Pulmonary artery endothelial cell (primary cell): ENCODE results near the gene CLK1. TPM values are rescaled to one million over a fixed set of nuclear protein-coding genes. Genes with fewer than 3 reads are reported as not detected.
"Not testable (repeated sequence)": the region's sequence is repeated elsewhere in the genome, so short reads cannot be mapped to it uniquely, and the experiment has no call there.

Experiments
- DNase-seq: peaks from one replicate; pipeline ENCODE4 v3.0.0-alpha.2; 2011; ENCODE audit warnings: low read depth, low spot score
- total RNA-seq: library from RNA; depleted of rRNA; stranded (reverse); fragments of >200 nt; gene quantifications from 2 replicates; pipeline ENCODE4 v1.2.3, GENCODE V29; 2014

CLK1 gene
- 79.0 and 94.0 TPM in 2 replicates for total RNA-seq

DNA sequence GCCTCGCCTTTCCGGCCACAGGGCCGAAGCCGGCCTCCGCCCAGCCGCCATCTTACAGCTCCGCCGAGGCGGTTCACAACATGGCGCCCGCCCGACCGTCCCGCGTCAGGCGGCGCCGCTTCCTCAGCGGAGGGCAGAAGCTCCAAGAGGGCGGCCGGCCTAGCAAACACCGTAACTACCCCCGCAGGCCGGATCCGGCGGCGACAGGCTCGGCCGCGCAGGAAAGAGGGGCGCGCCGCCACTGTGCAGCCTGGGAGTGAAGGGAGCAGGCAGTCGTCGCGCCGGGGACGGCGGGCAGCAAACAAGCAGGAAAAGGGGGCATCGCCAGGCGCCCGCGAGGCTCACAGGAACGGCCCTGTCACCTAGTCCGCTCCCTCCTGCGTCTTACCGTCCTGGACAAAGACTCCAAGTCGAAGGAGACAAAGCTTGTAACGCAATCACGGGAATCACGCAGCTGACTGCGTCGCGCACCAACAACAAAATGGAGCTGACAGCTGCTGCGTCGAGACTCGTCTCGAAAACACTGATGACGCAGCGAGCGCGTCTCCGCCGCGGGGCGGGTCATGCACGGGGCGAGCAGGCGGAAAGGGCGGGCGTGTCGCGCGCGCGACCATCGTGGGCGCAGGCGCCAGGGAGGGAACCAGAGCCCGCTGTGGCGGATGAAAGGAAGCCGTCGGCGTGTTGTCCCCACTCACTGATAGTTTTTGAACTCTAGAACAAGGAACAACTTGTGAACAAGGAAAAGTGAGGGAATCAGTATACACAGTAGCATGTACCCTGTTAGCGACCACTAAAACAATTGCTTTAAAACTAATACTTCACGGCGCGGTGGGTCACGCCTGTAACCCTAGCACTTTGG is at the start of gene CLK1:
Gene CLK1 (minus strand): TSS at position 483 of the 859 bp plus-strand sequence. CDS start 2,796 bp downstream, outside the sequence.
- DNase-seq: peak; percentile 80

DNA sequence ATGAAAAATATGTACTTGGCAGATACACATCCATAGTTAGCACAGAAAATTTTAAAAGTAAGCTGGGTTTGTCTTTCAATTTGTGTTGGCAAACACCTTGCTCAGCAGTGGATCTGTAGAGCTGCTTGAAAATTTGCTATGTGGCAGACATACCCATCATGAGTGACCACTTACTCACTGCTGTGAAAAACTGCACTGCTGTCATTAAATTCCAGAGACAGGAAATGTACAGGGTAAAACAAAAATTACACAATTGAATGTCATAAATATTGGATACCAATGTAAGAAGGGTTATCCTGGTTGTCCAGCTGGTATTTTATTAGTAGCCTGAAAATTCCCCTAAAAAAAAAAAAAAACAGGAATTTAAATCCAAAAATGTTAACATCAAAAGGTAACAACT is 49.2 kb upstream of the CLK1 start:
- DNase-seq: no peak

DNA sequence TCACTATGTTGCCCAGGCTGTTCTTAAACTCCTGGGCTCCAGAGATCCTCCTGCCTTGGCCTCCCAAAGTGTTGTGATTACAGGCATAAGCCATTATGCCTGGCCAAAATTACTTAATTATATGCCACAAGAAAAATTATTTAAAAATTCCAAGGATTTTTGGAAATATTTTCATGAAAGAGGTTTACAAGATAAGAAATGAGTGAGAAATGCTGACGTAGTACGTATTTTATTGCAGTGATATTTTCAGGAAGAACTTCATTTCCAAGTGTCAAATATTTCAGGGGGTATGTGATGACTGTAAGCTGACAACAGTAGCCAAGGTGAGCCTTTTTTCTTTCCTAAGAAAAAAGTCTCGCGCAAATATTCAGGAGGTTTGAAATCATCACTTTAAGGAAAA is 45.5 kb upstream of the CLK1 start:
- no peak for DNase-seq

DNA sequence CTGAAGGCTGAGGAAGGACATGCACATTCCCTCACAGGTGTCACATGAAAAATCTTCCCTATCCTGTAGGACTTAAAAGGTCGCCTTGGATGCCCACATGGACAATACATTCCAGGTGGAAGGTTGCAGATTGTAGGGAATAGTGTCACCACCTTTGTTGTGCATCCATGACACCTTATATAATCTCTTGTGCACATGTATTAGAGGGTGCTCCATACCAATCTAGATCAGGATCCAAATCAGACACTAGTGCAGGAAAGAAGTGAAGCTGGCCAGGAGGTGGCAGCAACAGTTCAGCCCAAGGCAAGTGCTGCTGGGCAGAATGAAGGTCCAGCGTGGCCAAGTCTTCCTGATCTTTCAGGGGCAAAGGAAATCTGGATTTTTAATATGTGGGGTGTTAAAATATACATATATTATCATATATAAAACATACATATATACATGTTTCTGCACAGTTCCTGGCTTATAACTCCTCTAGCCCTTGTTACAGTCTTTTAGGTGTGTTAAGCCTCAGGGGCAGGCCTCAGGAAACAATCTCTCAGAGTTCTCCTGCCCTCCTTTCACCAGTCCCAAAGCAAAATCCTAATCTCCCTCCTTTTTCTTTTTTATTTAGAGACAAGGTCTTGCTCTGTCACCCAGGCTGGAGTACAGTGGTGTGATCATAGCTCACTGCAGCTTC is 41.3 kb upstream of the CLK1 start:
- DNase-seq: peak; percentile 27

DNA sequence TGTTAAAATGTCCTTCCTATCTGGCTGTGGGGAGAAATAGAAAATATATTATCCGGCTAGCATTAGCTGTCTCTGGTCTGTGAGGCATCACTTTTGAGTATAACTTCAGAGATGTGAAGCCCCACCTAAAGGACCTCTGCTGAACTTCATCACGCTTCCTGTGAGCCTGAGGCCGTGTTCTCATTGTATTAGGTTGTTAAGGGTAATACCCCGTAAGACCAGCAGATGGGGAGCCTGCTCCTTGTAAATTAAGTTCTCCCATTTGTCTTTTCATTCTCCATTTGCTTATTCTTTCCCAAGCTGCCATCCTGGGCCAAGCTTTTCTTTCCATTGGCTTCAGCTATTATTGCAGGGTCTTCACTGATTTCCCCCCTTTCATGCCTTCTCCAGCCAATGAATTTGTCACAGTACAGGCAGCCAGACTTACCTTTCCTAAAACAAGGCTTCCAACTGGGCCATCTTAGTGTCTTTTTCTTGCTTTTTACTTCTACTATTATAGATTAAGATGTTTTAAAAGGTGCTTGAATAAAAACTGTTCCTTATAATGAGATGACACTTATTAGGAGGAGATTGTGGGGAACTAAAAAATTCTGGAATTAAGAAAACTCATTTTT is 37.1 kb upstream of the CLK1 start:
- DNase-seq: peak; percentile 84

DNA sequence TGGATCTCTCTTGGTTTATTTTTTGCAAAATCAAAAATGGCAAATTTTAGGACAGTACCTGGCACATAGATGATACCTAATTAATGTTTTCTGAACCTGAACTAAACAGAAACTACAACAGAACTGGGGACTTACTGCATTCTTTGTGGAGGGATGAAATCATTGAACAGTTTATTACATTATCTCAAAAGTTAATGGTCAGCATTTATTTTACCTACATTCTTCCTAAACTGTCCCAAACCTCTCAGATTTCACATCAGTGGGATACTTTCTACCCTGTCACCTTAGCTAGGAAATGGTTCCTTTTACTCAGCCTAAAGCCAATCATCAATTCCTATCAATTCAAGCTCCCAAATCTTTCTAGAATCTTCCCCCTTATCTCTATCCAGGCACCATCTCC is 35.0 kb upstream of the CLK1 start:
- no peak for DNase-seq

DNA sequence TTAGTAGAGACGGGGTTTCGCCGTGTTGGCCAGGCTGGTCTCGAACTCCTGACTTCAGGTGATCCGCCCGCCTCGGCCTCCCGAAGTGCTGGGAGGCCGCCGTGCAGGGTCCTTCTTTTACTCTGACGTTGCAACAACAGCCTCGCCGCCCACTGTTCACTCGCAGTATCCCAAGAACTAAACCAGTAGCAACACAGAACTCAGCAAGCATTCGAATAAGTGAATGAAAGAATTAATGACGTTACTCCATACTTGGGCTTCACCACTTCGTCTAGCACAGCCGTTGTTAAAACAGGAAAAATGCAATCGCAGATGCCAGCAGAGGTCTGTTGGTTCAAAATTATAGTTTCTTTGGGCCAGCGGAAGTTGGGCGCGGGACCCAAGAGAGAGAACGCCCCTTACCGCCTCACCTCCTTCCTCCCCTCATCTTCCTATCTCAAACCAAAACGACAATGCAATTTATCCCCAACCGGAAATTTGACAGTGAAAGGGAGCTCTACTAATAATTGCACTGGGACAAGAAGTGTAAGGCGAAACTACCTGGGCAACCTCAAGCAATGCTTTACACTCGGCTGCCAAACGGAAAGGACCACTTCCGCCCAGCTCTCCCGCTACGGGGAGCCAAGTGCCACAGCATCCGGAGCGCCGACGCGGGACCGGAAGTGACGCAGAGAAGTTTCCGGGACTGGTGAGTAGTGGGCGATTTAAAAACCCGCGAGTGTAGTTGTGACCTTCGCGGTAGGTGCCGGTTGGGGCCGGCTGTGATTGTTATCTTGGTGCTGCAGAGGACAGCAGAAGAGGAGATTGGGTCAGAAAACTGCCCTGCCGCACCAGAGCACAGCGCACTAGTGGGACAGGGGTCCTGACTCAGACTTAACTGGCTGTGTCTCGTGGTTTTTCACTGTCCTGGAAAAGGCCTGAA is 24.5 kb upstream of the CLK1 start, which contains the start of the genes NIF3L1 and PPIL3:
Gene NIF3L1 (plus strand): TSS at position 668 of the 922 bp plus-strand sequence. CDS start 2,573 bp downstream, outside the sequence.
Gene PPIL3 (minus strand): TSS at position 374 of the 922 bp plus-strand sequence. CDS start 1,462 bp downstream, outside the sequence.
- DNase-seq: peak; percentile 91

DNA sequence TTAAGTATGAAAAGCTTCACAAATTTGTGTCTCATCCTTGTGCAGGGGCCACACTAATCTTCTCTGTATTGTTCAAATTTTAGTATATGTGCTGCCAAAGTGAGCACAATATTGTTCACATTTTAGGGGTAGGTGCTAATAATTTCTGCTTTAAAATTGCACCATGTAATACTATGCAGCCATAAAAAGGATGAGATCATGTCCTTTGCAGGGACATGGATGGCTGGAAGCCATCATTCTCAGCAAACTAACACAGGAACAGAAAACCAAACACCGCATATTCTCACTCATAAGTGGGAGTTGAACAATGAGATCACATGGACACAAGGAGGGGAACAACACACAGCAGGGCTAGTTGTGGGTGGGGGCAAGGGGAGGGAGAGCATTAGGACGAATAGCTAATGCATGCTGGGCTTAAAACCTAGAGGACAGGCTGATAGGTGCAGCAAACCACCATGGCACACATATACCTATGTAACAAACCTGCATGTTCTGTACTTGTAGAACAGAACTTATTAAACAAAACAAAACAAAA is 17.3 kb upstream of the CLK1 start:
- DNase-seq: not testable (repeated sequence)

DNA sequence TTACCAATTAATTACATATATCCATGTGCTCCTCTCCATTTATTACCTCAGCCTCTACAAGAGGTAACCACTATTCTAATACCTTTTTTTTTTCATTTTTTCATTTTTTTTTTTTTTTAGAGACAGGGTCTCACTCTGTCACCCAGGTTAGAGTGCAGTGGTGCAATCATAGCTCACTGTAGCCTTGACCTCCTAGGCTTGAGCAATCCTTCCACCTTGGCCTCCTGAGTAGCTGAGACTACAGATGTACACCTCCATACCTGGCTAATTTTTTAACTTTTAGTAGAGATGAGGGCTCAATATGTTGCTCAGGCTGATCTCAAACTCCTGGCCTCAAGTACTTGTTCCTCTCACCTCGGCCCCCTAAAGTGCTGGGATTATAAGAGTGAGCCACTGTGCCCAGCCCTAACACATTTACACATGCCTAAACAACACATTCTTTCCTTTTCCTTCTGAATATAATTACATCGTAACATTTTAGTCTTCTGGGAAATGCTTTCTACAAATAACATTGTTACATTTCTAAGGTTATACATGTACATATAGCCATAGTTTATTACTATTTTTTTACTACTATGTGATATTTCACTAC is 13.9 kb upstream of the CLK1 start:
- no peak for DNase-seq

DNA sequence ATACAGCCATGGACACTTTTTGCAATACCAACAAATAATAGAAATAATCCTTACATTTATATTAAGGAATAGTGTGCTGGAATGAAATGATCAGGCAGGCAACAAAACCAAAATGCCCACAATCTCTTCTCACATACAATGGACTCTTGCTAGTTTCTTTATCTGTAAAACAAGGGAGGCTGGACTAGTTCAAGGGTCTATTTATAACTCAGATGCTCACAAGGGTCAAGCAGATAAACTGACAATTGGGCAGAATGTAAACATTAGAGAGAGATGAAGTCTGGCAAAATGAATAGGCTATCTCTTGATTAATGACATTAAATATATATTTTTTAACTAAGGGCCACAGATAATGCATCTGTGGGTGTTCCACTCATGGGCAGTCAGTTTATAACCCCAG is 13.0 kb upstream of the CLK1 start:
- DNase-seq: no peak

DNA sequence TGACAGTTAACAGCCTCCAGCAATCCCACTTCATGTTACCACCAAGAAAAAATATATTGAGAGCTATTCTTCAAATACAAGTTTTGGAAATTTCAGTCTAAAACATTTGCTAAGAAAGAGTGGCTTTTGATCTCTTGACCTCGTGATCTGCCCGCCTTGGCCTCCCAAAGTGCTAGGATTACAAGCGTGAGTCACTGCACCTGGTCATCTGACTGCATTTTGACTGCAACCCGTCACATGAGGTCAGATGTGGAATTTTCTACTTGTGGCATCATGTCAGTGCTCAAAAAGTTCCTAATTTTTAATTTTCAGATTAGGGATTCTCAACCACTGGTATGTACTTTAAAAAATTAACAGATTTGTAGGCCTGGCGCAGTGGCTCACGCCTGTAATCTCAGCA is 9.1 kb upstream of the CLK1 start:
- DNase-seq: no peak

DNA sequence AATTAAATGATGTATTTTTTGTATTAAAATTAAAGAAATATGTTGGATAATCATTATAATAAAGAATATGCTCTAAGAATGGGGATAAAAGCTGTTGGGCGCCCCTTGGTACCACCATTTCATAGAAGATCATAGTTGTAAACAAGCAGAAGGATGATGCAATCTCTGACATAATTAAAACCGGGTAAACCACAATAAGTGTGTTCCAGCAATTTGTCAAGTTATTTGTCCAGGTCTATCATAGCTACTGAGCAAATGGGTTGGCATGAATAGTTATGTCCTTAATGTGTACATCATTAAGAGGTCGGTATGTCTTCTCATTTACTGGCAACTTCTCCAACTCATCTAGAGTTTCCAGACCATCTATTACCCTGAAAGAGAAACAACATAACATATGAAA is 6.7 kb upstream of the CLK1 start:
- DNase-seq: no peak

DNA sequence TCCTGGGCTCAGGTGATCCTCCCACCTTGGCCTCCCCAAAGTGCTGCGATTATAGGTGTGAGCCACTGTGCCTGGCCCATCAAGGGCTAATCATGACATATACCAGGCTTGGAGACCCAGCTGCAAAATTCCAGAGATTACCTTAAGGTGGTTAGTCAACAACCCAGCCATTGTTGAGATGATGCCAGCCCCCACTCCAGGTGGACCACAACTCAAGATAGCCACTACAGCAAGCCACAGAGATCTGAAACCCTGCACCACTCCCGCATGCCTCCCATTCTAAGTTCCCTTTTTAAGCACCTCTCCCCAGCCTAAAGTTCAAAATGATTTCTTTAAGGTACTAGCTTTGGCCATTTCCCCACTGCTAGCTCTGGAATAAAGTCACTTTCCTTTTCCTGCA is 4.6 kb upstream of the CLK1 start:
- no peak for DNase-seq

DNA sequence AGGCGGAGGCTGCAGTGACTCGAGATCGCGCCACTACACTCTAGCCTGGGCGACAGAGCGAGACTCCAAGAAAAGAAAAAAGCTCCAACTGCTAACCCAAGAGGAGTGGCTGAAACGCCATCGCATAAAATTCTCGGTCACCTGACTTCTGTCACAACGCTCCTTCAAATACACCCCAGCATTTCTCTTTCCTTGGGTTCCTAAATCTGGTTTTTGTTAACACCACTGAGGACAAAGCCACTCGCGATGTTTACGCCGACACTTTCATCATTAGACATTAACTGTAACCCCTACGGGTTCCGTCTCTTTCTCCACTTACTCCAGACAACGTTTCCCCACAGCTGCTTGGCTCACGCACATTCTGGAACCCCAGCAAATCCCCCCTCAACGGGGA is 679 bp downstream of the CLK1 start:
- DNase-seq: no peak

DNA sequence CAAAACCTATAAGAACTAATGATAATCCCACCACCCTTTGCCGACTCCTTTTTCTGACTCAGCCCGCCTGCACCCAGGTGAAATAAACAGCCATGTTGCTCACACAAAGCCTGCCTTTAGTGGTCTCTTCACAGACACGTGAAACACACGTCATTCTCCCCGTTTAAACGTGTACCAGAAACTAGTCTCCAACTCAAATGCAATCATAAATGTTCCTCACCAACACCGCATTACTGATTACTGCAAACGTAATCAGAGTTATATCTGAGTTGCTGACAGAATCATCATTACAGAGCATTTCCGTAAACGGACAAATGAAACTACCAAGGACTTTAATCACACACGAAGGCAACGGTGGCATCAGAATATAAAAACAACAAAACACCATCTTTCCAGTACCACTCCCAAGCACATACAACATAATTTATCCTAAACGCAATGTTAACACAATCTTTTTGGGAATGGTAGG is 1.9 kb downstream of the CLK1 start:
- DNase-seq: no peak

DNA sequence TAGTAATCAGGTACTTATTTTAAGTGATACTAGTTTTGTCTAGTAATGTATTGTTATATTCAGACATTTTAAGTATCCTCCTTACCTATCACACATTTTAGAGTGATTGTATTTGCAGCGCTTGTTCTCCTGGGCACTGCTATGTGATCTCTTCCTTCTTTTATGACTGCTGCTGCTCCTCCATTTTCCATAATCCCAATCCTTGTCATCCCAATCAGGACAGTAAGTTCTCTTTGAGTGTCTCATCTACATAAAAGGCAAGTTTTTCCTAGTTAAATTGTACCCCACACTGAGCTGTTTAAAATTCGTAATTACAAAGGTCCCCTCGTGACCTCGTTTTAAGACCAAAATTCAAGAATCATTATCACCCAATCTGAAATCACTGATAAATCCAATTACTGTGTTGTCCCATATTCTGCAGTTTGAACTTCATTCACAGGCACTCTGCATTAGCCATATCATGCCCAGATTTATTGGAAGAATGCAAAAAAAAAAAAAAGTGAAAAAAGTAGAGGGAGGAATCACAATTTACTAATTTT is 2.8 kb downstream of the CLK1 start:
- DNase-seq: no peak

DNA sequence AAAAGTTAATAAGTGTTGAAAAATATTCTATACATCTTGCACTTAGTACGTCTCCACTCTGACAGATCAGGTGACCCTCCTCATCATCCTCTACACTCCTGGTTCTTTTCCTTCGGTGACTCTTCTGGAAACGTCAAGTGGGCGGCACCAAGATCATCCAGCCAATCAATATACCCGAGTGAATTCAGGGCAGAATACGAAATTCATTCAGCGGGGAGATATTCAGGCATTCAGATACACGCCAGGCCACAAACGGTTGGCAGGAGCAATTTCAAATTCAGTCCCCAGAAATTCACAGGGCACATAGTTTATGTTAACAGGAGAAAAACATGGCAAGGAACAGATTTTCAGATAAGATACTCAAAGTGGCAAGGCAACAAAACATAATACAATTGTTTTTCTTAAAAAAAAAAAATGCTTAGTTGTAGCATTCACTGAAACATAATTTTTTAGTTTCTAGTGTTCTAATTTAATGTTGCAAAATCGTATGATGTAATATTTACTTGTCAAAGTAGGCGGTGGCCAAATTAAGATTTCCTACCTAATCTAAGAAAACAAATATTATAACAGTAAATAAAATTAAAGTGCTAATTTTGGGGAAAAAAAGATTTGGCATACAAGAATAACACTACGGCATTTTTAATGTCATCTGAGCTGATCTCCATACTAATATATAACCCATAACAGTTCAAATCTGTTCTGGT is 4.2 kb downstream of the CLK1 start:
- DNase-seq: no peak

DNA sequence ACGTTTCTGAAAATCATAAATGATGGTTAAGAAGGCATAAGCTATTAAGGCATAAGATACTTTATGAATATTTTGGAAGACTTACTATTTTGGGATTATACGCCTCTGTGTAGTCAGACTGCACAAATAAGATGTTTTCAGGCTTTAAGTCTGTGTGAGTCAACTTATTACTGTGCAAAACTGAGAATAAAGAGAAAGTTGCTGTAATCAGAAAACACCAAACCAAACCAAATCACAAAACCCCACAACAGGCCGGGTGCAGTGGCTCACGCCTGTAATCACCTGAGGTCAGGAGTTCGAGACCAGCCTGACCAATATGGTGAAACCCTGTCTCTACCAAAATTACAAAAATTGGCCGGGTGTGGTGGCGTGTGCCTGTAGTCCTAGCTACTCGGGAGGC is 7.7 kb downstream of the CLK1 start:
- DNase-seq: no peak

DNA sequence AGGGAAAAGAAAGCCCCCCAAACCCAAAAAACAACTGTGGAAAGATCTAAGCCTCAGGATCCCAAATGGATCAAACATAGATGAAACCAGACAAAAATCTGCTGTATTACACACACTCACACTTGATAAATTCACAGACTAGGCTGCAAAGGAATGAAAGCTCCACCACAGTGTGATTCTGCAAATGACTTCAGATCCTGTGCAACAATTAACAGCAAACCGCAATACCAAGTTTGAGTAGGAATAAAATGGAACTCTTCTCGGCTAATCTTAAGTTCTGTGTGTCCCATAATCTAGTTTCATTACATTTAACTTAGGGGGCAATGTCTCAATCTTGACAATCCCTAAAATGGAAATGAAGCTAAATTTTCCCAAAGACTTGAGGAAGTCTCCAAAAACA is 11.9 kb downstream of the CLK1 start:
- DNase-seq: no peak
